ENCODE measurements around the gene SIRT6. TPM values are rescaled to one million over a fixed set of nuclear protein-coding genes. Genes with fewer than 3 reads are reported as not detected.

Gene SIRT6
- total and polyA plus RNA-seq, 2 donors from 2014 or later = 27.0 to 27.3 TPM

- intact Hi-C loops (cut with DNase I) = no loop called here
- Histone ChIP-seq H3K9me3 (ENCODE audit: control insufficient read depth in 2 of 3, insufficient read depth in 1 of 3, low read length in 3 of 3) (no peaks in the 10 kb centered on the region), H3K36me3 (ENCODE audit: control insufficient read depth in 2 of 3, insufficient read depth in 3 of 3, low read length in 3 of 3) (no peaks in the 10 kb centered on the region), H3K27me3 (ENCODE audit: control insufficient read depth, insufficient read depth, low read length) (no peaks in the 10 kb centered on the region), H3K4me3 (ENCODE audit: low read length in 3 of 3) (no peak overlapping the region), H3K4me1 (ENCODE audit: control insufficient read depth in 2 of 3, insufficient read depth in 2 of 3, low read depth in 1 of 3, low read length in 3 of 3) (no peaks in the 10 kb centered on the region), H3K27ac (ENCODE audit: low read depth in 2 of 2, low read length in 2 of 2) (no peak overlapping the region), H3K9ac (ENCODE audit: low read length in 3 of 3) (no peak overlapping the region)
- FAIRE-seq (no peak), DNase-seq (no peak)
- no peak for TF ChIP-seq CTCF (IDR thresholded peaks at IDR 0.05; ENCODE audit: borderline replicate concordance, extremely low read depth, insufficient read depth)
These were observed 7.3 kb upstream of the SIRT6 start for GRCh38 chr19:4189641-4190040.

GRCh38 chr19:4187313-4188122, 5.2 kb upstream of the SIRT6 start:
- no peak for FAIRE-seq
- no peak overlapping the region for H3K27ac ChIP-seq (ENCODE audit: low read depth in 2 of 2, low read length in 2 of 2)
- no peak for TF ChIP-seq CTCF (IDR thresholded peaks at IDR 0.05; ENCODE audit: borderline replicate concordance, extremely low read depth, insufficient read depth)
- no peak for DNase-seq
- peaks cover 0 to 5% (median 0%) of the 10 kb centered on the region in 3 donors for H3K4me1 ChIP-seq (ENCODE audit: control insufficient read depth in 2 of 3, insufficient read depth in 2 of 3, low read depth in 1 of 3, low read length in 3 of 3)
- H3K4me3 ChIP-seq (ENCODE audit: low read length in 3 of 3) = no peak overlapping the region
- no peaks in the 10 kb centered on the region for H3K9me3 ChIP-seq (ENCODE audit: control insufficient read depth in 2 of 3, insufficient read depth in 1 of 3, low read length in 3 of 3)
- no peaks in the 10 kb centered on the region for H3K27me3 ChIP-seq (ENCODE audit: control insufficient read depth, insufficient read depth, low read length)
- intact Hi-C loops (cut with DNase I) = no loop called here
- H3K36me3 ChIP-seq (ENCODE audit: control insufficient read depth in 2 of 3, insufficient read depth in 3 of 3, low read length in 3 of 3) = no peaks in the 10 kb centered on the region
- no peak overlapping the region for H3K9ac ChIP-seq (ENCODE audit: low read length in 3 of 3)

- DNase-seq (peak in 4 of 5 donors; percentile 78 to 83 (median 82)), FAIRE-seq (no peak)
- intact Hi-C loops (cut with DNase I) = no loop called here
- Histone ChIP-seq H3K4me3 (ENCODE audit: low read length in 3 of 3) (no peak overlapping the region), H3K27ac (ENCODE audit: low read depth in 2 of 2, low read length in 2 of 2) (no peak overlapping the region), H3K36me3 (ENCODE audit: control insufficient read depth in 2 of 3, insufficient read depth in 3 of 3, low read length in 3 of 3) (no peaks in the 10 kb centered on the region), H3K4me1 (ENCODE audit: control insufficient read depth in 2 of 3, insufficient read depth in 2 of 3, low read depth in 1 of 3, low read length in 3 of 3) (peaks cover 0 to 5% (median 0%) of the 10 kb centered on the region in 3 donors), H3K27me3 (ENCODE audit: control insufficient read depth, insufficient read depth, low read length) (no peaks in the 10 kb centered on the region), H3K9me3 (ENCODE audit: control insufficient read depth in 2 of 3, insufficient read depth in 1 of 3, low read length in 3 of 3) (no peaks in the 10 kb centered on the region), H3K9ac (ENCODE audit: low read length in 3 of 3) (peak overlapping the region in 1 of 3 donors; percentile 6)
- TF ChIP-seq CTCF (IDR thresholded peaks at IDR 0.05; ENCODE audit: borderline replicate concordance, extremely low read depth, insufficient read depth) = peak; percentile 70
These were observed 4.0 kb upstream of the SIRT6 start for GRCh38 chr19:4186087-4186993.
